ENCODE results near the gene PPP2R5A. TPM values are rescaled to one million over a fixed set of nuclear protein-coding genes. Genes with fewer than 3 reads are reported as not detected.

The PPP2R5A gene
- 10 to 100 TPM; 33.6 to 34.9 TPM for total RNA-seq

DNA sequence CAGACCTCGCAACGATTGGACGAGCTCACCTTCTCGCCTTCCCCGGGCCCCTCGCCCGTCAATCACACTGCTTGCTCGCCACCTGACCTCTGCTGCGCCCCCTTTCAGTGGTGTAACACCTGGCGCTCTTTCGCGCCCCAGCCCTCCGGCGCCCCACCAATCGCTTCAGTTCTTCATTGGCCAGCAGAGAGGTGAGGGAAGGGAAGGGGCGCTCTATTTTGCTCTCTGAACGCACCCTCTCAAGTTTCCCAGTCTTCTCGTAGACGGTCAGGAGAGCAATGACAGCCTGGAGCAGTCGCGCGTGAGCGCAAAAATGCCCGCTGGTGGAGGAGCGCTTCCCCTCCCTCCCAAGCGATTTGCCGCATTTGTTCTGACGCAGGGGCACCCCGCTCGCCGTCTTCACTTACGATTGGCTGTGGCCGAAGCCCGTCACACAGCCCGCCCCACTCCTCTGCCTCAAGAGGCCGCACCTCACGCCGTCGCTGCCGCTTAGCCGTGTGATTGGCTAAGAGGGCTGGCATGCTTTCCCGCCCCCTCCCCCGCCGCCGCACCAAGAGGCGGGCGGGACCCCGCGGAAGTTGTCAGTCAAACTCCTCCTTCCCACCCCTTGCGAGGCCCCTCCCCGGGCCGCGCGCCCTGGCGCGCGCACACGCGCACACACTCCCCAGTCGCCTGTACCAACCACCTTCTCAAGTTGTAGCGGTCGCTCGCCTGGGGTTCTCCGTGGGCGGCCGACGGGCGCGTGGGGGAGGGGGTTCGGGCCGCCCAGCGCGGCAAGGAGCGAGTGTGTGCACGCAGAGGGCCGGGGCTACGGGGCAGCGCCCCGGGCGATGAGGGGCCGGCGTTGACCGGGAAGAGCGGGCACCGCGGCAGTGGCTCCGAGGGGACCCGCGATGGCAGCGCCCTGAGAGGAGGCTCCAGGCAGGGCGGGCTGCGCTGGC lies at the start of gene PPP2R5A:
Gene PPP2R5A (plus strand): TSS at position 667 of the 941 bp plus-strand sequence. CDS start 701 bp downstream, outside the sequence.
- H3K4me1 Mint-ChIP-seq, result peaks cover 12% of the 10 kb centered on the region
- peak within 1 kb of the TSS; percentile 99 for H3K27ac Mint-ChIP-seq
- peaks cover 30% of the 10 kb centered on the region for H3K36me3 Mint-ChIP-seq (ENCODE audit: low read depth)
- H3K4me3 Mint-ChIP-seq, result peak within 1 kb of the TSS; percentile 99
- ATAC-seq (replicated peaks), result peak; percentile 92
- H3K27me3 Mint-ChIP-seq, result no peaks in the 10 kb centered on the region
- no peaks in the 10 kb centered on the region for H3K9me3 Mint-ChIP-seq

DNA sequence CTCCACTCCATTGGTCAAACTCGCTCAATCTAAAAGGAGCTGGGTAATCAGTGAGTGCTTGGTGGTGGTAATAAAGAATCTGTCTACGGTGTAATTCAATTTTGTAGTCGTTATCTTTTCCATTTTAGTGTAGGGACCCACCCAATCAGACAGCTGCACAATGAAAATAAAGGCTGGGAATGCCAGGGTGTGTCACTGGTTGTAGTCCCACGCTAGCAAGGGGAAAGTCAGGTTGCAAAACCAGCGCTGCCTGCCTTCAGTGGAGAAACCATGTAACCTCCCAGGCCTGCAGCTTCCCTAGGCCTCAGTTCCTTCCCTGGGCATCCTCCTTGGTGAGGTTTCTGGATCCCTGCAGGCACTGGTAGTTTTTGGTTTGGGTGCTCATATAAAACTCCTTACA lies 49.4 kb upstream of the PPP2R5A start:
- H3K4me3 Mint-ChIP-seq, result no peak overlapping the region
- no peaks in the 10 kb centered on the region for H3K27me3 Mint-ChIP-seq
- peak overlapping the region; percentile 9 for H3K27ac Mint-ChIP-seq
- H3K36me3 Mint-ChIP-seq (ENCODE audit: low read depth), result no peaks in the 10 kb centered on the region
- no peaks in the 10 kb centered on the region for H3K9me3 Mint-ChIP-seq
- H3K4me1 Mint-ChIP-seq, result peaks cover 16% of the 10 kb centered on the region
- no peak for ATAC-seq (replicated peaks)

DNA sequence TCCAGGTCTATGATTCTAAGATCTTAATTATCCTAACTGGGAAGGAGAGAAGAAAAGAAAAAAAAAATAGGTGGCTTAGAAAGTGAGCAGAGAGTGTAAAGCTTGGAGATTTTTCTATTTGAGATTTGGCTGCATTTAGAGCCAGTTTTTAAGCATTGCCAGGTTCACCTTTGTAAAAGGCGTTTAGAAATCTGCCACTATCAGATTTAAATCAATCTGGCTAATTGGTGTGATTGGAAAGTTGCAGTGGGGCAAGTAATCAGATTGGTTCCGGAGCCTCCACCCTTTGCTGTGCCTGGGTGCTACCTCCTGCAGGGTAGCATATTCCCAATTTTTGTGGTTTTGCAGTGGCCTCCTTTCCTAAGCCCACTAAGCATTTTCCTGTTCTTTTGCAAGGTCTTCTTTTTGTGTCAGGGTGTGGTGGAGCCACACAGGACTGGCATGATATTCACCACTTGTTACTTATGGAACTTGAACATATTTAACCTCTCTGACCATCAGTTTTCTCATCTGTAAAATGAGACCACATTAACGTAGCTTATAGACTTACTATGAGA lies 48.5 kb upstream of the PPP2R5A start:
- Mint-ChIP-seq H3K9me3 (no peaks in the 10 kb centered on the region), H3K4me1 (peaks cover 16% of the 10 kb centered on the region), H3K36me3 (ENCODE audit: low read depth) (no peaks in the 10 kb centered on the region), H3K27me3 (no peaks in the 10 kb centered on the region), H3K27ac (no peak overlapping the region), H3K4me3 (no peak overlapping the region)
- ATAC-seq (replicated peaks), result no peak

DNA sequence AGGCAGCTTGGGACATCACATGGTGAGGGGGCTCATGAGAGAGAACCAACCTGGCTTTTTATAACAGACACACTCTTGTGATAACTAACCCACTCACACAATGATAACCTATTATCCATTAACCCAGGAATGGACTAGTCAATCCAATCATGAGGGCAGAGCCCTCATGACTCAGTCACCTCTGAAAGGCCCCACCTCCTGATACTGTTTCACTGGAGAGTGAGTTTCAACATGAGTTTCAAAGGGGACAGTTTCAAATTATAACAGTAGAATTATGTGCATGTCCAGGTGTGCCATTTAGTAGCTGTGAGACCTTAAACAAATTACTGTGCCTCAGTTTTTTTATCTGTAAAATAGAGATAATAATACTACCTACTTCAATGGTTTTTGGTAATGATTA lies 47.6 kb upstream of the PPP2R5A start:
- Mint-ChIP-seq H3K9me3 (no peaks in the 10 kb centered on the region), H3K27ac (no peak overlapping the region), H3K36me3 (ENCODE audit: low read depth) (no peaks in the 10 kb centered on the region), H3K4me3 (no peak overlapping the region), H3K27me3 (no peaks in the 10 kb centered on the region), H3K4me1 (peaks cover 16% of the 10 kb centered on the region)
- ATAC-seq (replicated peaks), result peak; percentile 80

DNA sequence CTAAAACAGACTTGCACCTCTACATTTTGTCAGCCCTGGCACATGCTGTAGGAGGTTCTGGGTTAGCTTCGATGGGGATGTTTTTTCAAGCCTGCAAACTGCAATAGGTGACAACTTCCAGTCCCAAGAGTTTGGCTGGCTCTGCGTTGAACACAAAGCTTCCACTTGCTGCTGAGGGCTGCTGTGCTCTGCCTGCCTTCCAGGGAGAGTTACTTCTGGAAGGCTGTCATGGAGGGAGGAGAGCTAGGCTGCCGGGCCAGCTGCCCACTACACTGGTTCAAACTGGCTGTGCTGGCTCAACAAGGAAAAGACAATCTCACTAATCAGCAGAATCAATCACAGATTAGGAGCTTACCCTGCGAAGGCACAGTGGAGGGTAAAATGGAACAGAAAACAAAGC lies 46.7 kb upstream of the PPP2R5A start:
- no peak for ATAC-seq (replicated peaks)
- Mint-ChIP-seq H3K27ac (no peak overlapping the region), H3K4me1 (peaks cover 13% of the 10 kb centered on the region), H3K36me3 (ENCODE audit: low read depth) (no peaks in the 10 kb centered on the region), H3K27me3 (no peaks in the 10 kb centered on the region), H3K4me3 (no peak overlapping the region), H3K9me3 (no peaks in the 10 kb centered on the region)

DNA sequence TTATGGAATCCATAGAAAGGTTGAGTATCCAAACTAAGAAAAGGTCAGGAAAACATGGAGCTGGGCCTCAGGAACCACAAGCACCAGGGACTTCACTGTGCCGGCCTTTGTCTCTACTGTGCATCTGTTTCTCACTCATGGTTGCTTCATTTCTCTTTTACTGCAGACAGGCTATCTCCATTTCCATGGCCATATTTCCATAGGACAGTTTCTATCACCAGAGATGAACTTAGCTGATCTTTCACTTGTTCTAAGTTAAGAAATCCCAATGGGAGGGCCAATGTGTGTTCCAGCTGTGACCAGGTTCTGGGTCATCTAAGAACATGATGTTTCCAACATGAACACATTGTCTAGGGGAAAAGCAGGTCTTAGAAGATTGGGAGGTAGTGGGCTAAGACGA lies 43.7 kb upstream of the PPP2R5A start:
- Mint-ChIP-seq H3K4me3 (no peak overlapping the region), H3K9me3 (no peaks in the 10 kb centered on the region), H3K36me3 (ENCODE audit: low read depth) (no peaks in the 10 kb centered on the region), H3K27me3 (no peaks in the 10 kb centered on the region), H3K4me1 (no peaks in the 10 kb centered on the region), H3K27ac (no peak overlapping the region)
- ATAC-seq (replicated peaks), result no peak

DNA sequence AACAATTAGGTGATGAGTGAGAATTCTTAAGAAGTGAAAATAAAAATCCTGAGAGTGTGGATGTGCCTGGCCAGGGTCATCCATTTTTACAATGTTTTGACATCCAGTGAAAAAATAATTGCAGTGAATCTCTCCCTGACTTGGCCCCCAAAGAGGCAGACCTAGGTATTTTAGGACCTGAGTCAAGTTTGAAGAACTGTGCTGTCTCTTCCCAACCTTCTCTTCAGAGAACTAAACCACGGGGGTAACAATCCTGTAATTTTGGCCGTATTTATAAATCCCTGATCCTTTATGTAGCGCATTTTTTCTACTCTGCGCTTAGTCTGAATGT lies 43.3 kb upstream of the PPP2R5A start:
- Mint-ChIP-seq H3K4me1 (no peaks in the 10 kb centered on the region), H3K27ac (peak overlapping the region; percentile 39), H3K36me3 (ENCODE audit: low read depth) (no peaks in the 10 kb centered on the region), H3K4me3 (peak overlapping the region; percentile 59), H3K9me3 (no peaks in the 10 kb centered on the region), H3K27me3 (no peaks in the 10 kb centered on the region)
- no peak for ATAC-seq (replicated peaks)

DNA sequence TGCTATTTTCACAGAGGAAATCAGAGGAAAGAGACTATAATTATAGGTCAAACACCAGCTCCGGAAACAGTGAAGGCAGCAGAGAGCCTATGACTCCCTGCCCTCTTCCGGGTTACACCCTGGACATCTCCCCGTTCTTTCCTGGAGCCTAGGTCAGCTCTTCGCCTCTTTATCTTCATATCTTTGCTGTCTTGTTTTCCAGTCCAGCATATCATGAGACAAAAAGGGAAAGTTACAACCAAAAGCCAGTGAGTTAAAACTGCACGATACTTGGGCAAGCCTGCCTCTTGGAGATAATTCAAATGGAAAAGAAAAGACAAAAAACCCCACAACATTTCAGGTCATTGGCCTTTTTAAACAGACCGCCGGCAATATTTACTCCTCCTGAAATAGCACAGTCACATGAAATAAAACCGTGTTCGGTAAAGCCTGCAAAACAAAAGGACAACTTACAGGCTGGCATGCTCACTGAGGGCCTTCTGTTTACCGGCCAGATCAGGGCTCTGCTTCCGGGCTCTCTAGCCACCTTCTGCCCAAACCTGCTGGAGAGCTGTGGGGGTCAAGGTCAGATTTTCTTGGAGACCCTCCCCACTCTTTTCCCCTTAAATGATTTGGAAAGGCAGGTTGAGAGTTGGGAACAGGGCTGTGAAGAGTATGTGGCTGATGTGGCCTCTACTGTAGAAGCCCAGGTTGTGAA lies 42.8 kb upstream of the PPP2R5A start:
- Mint-ChIP-seq H3K36me3 (ENCODE audit: low read depth) (no peaks in the 10 kb centered on the region), H3K27me3 (no peaks in the 10 kb centered on the region), H3K4me1 (no peaks in the 10 kb centered on the region), H3K9me3 (no peaks in the 10 kb centered on the region), H3K4me3 (peak overlapping the region; percentile 59), H3K27ac (peak overlapping the region; percentile 39)
- no peak for ATAC-seq (replicated peaks)

DNA sequence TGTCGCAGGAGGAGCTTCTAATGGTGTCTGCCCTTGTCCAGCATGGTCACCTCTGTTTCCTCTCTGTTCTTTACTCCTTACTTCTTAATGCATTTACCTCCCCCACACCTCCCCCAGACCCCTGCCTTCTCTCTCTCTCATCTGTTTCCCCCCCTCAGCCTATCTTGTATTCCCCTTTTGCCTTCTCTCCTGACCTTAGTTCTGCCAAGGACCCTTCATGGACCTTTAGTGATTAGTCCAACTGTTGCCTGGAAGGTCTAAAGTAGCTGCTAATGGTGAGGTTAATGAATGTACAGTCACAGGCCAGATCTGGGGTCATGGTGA lies 42.3 kb upstream of the PPP2R5A start:
- Mint-ChIP-seq H3K27ac (peak overlapping the region; percentile 39), H3K4me1 (no peaks in the 10 kb centered on the region), H3K36me3 (ENCODE audit: low read depth) (no peaks in the 10 kb centered on the region), H3K9me3 (no peaks in the 10 kb centered on the region), H3K4me3 (peak overlapping the region; percentile 59), H3K27me3 (no peaks in the 10 kb centered on the region)
- ATAC-seq (replicated peaks), result no peak

DNA sequence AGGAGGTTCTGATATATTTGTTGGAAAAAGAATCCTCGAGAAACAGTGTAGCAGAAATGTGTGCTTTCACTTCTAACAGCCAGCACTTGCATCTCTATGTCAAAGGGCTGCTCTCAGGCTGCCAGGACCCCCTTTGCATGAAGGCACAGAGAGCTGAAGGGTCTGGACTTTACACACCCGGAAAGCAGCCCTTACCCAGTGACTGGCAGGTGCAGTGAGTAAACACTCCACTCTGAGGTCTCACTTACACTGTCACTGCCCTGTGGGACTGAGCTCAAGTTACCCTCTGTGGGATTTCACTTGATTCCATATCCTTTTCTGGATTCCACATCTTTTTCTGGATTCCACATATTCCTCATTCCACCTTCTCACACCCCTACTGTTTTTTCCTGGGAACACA lies 40.8 kb upstream of the PPP2R5A start:
- ATAC-seq (replicated peaks), result no peak
- H3K4me1 Mint-ChIP-seq, result peaks cover 4% of the 10 kb centered on the region
- H3K4me3 Mint-ChIP-seq, result no peak overlapping the region
- H3K27ac Mint-ChIP-seq, result no peak overlapping the region
- no peaks in the 10 kb centered on the region for H3K9me3 Mint-ChIP-seq
- H3K36me3 Mint-ChIP-seq (ENCODE audit: low read depth), result no peaks in the 10 kb centered on the region
- H3K27me3 Mint-ChIP-seq, result no peaks in the 10 kb centered on the region

DNA sequence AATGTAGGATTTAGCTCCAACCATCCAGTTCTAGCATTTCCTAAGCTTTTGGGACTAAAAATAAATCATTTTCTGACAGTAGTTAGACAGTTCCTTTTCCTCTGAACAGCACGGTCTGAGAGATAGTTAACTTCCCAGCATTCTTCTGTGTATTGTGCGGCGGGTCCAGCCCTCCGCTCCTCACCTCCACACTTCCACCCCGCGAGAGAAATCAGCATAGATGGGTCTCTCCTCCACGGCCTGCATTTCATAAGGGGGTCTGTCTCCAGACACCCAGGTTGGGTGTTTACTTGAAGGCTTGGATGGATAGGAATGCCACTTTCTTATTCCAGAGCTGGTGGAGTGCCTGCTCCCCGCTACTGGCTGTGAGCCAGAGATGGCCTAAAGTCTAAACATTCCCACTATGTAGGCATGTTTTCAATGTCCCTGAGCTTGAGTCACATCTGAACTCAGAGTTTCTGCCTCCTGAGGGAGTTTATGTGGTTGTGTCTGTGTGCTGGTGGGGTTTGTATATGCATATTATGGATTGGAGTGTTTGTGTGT lies 38.0 kb upstream of the PPP2R5A start:
- Mint-ChIP-seq H3K36me3 (ENCODE audit: low read depth) (no peaks in the 10 kb centered on the region), H3K9me3 (no peaks in the 10 kb centered on the region), H3K27me3 (no peaks in the 10 kb centered on the region), H3K4me3 (no peak overlapping the region), H3K4me1 (peaks cover 15% of the 10 kb centered on the region), H3K27ac (no peak overlapping the region)
- no peak for ATAC-seq (replicated peaks)

DNA sequence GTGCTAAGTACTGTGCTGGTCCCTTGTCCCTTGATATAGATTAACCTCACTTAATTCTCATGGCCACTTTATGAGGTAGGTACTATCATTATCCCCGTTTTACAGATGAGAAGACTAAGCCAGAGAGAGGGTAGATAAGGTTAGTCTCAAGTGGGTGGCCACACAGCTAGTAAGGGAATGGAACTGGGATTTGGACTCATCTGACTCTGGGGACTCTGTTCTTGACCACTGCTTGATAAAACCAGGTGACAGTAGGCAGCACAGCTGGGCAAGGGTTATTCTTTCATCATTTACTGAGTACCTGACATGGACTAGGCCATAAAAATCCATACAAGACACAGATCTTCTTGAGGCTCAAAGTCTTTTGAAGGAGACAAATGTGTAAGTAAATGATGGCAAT lies 37.2 kb upstream of the PPP2R5A start:
- ATAC-seq (replicated peaks), result no peak
- Mint-ChIP-seq H3K36me3 (ENCODE audit: low read depth) (no peaks in the 10 kb centered on the region), H3K9me3 (no peaks in the 10 kb centered on the region), H3K4me1 (peaks cover 15% of the 10 kb centered on the region), H3K27me3 (no peaks in the 10 kb centered on the region), H3K4me3 (no peak overlapping the region), H3K27ac (no peak overlapping the region)

DNA sequence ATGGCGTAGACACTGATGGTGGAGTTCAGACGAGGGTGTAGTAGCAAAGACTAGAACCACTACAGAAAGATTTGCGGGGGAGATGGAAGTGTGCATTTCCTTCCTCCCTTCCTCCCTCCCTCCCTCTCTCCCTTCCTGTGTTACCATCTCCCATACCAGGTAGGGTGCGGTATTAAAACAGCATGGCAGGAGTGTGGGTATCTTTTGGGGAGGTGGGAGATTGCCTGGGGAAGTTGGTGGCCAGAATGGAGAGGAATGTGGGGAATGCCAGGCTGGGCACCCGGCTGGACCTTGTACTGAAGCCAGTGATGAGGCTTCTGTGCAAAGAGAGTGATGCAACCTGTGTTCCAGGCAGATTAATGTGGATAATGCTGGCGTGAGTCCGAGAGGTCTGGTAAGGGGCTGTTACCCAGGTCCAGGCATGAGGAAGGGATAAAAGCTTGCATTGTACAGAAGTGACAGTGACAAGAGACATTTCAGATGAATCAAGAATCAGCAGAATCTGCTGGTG lies 30.3 kb upstream of the PPP2R5A start:
- ATAC-seq (replicated peaks), result peak; percentile 49
- no peaks in the 10 kb centered on the region for H3K27me3 Mint-ChIP-seq

DNA sequence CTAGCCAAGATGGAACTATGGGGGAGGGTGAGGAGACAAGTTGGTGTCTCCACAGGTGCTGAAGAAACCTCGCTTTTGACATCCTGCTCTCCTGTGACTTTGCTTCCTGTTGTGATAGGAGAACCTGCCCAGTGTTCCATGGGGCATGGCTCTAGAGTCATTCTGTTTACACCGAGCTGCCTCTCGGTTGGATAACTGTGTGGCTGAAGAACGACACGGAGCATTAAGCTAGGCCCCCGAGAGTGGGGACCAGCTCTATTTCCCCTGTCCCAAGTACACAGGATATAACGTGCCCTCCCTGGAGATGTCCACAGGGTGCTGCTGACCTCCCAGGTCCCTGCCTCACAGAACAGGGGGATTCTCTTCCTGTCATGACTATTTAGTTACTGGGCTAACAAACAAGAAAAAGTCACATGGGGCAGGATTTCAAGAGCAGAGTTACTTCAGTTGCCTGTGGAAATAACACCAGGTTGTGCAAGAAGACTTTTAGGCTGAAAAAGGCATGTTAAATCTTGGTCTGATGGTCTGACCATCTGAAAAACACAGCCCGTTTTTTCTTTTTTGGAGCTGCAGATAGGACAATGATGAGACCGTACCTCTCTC lies 29.4 kb upstream of the PPP2R5A start:
- peak overlapping the region; percentile 76 for H3K27ac Mint-ChIP-seq
- H3K4me1 Mint-ChIP-seq, result peaks cover 44% of the 10 kb centered on the region
- ATAC-seq (replicated peaks), result peak; percentile 30
- H3K36me3 Mint-ChIP-seq (ENCODE audit: low read depth), result no peaks in the 10 kb centered on the region
- H3K9me3 Mint-ChIP-seq, result peaks cover 3% of the 10 kb centered on the region
- H3K27me3 Mint-ChIP-seq, result no peaks in the 10 kb centered on the region
- peak overlapping the region; percentile 59 for H3K4me3 Mint-ChIP-seq

More for the DNA sequence above, 30.3 kb upstream of the PPP2R5A start:
- H3K9me3 Mint-ChIP-seq, result peaks cover 3% of the 10 kb centered on the region
- peak overlapping the region; percentile 59 for H3K4me3 Mint-ChIP-seq
- H3K27ac Mint-ChIP-seq, result peak overlapping the region; percentile 76
- H3K4me1 Mint-ChIP-seq, result peaks cover 45% of the 10 kb centered on the region
- no peaks in the 10 kb centered on the region for H3K36me3 Mint-ChIP-seq (ENCODE audit: low read depth)
